D721Med (cell line): ENCODE results near the gene EYS.
"Not testable (repeated sequence)": the region's sequence is repeated elsewhere in the genome, so short reads cannot be mapped to it uniquely, and the experiment has no call there.

Source experiments
- DNase-seq: peaks from one replicate; pipeline ENCODE4 v3.0.0; 2011; ENCODE audit warnings: low spot score; ENCODE audit not compliant: insufficient read length
- FAIRE-seq: peaks from 2 replicates; lab custom pipeline; 2011; peaks lifted over from hg19 to GRCh38; lab: Jason Lieb, UNC
- CTCF ChIP-seq: IDR thresholded peaks from 2 replicates; pipeline ENCODE4 v1.5.1; 2012; ENCODE audit warnings: mild to moderate bottlenecking, control low read depth; ENCODE audit not compliant: insufficient read depth; ENCODE audit errors: missing control alignments

EYS gene

GRCh38 chr6:65638047-65638831 lies 68.8 kb downstream of the EYS start:
- DNase-seq, result no peak
- FAIRE-seq, result no peak
- peak; percentile 40 for TF ChIP-seq CTCF

- no peak for TF ChIP-seq CTCF
Observed at GRCh38 chr6:65637289-65638046, 69.6 kb downstream of the EYS start.

GRCh38 chr6:65633501-65633900 lies 73.5 kb downstream of the EYS start:
- DNase-seq, result no peak
- no peak for FAIRE-seq
- no peak for TF ChIP-seq CTCF

More at GRCh38 chr6:65637289-65638046, 69.6 kb downstream of the EYS start:
- DNase-seq, result no peak
- no peak for FAIRE-seq

- no peak for FAIRE-seq
- TF ChIP-seq CTCF, result no peak
- no peak for DNase-seq
Observed at GRCh38 chr6:65631711-65632110, 75.3 kb downstream of the EYS start.

GRCh38 chr6:65627434-65627999 lies 79.5 kb downstream of the EYS start:
- not testable (repeated sequence) for DNase-seq, FAIRE-seq

- TF ChIP-seq CTCF, result no peak
- FAIRE-seq (no peak), DNase-seq (no peak)
Observed at GRCh38 chr6:65627015-65627414, 80.0 kb downstream of the EYS start.

- FAIRE-seq (no peak), DNase-seq (no peak)
- TF ChIP-seq CTCF, result no peak
Observed at GRCh38 chr6:65623566-65623965, 83.5 kb downstream of the EYS start.
